Measurements from ENCODE around the gene ATP2A3. TPM values are rescaled to one million over a fixed set of nuclear protein-coding genes. Genes with fewer than 3 reads are reported as not detected.

Gene ATP2A3
- total RNA-seq = under 0.01 TPM in 2 replicates

DNA sequence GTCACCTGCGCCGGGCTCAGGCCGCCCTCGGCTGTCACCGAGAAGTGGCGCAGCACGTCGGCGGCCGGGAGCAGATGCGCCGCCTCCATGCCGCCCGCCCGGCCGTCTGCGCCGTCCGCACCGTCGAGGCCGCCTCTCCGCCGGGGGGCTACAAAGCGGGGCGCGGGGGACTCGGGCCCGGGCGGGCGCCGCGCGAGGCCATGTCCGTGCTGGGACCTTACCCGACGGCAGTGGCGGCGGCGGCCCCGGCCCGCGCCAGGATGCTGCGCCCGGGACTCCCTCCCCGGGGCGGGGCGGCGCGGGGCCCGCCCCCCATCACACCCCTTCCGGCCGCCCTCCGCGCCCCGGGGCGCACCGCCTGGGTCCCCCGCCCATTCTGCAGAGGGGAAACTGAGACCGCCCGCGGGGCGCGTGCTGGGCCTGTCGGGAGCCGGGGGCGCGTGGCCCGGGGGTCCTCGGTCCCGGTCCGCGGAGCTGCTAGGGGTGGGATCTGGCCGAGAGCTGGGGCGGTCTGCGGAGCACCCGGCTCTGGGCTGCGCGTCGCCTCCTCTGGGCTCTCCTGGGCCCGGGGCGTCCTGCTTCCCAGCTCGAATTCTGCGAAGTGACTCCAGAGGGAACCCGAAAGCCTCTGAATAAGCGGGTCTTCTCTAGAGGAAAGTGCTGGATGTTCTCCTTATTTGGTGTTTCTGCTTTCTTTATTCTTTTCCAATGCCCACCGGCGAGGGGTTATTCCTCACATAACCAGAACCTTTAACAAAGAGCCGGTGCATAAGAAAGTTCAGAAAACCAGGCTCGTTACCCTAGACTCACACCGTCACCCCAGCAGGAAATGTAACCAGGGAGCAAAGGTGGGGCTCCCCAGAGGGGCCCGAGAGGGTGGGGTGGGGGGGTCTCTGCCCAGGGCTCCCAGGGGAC is at the start of gene ATP2A3:
Gene ATP2A3 (minus strand): TSS at position 235 of the 915 bp plus-strand sequence. CDS start 146 bp downstream, at position 89.
- DNase-seq (ENCODE audit: low read depth in 2 of 2) = no peak

DNA sequence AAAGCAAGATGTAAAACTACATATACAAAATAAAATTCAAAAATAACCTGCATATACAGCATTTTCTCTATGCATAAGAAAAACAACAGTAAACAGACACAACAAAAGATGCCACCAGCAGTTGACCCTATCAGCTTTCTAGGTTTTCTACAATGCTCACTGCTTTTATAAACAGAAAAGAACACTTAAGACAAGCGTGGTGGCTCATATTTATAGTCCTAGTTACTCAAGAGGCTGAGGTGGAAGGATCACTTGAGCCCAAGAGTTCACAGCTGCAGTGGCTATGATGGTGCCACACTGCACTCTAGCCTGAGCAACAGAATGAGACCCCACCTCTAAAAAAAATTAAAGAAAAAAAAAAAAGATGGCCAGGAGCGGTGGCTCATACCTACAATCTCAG is 46.5 kb upstream of the ATP2A3 start:
- DNase-seq (ENCODE audit: low read depth in 2 of 2) = no peak

DNA sequence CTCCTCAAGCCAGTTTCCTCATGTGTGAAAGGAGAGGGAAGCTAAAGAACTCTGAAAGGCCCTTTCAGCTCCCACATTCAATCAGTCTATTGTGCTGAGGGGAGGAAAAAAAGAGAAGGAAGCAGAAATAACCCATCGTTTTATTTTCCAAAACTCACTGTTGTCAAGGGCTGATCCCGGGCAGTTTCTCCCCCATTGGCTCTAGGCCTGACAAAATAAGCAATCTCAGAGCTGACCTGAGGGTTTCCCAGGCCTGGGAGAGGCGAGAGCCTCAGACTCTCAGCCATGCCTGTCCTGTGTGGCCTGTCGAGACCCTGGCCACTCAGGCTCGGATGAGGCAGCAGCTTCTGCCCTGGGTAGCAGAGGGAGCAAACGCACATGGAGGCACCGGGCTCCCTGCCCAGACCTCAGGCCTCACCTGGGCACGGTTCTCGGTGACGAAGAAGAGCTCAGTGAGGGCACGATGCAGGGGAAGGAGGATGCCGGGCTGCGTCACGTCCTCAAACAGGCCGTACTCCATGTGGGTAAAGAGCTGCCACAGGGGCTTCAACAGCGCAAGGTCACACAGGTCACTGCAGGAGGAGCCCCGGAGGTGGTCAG is 45.0 kb upstream of the ATP2A3 start:
- no peak for DNase-seq (ENCODE audit: low read depth in 2 of 2)

DNA sequence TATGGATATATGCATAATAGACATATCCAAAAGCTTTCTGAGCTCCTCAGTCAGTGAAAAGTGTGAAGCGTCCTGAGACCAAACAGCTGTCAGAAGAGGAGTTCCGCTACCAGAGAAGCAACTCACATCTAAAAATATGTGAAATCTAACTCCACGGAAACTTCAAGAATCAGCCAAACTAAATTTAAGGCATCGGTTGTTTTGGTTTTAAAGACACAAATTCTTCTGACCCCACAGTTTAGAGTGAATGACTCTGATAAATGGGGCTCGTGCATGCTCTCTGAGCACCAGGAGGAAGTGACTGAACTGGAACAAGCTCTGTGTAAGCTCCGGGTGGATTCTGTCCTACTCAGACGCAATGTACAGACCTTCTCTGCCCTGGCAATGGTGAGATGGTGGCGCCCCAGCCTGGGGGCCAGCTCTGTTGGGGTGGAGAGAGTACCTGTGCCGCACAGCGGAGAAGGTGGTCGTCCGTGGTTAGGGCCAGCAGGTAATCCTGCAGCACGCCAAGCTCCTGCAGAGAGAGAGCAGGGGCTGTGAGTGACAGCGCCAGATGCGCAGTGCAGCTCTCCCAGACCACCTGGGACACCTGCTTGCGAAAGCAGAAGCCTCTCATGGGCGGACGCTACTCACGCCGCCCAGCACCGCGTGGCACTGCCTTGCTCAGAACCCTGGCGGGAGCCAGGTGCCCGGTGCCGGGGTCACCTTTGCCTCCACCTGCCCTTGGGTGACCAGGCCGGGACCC is 44.4 kb upstream of the ATP2A3 start:
- no peak for DNase-seq (ENCODE audit: low read depth in 2 of 2)

DNA sequence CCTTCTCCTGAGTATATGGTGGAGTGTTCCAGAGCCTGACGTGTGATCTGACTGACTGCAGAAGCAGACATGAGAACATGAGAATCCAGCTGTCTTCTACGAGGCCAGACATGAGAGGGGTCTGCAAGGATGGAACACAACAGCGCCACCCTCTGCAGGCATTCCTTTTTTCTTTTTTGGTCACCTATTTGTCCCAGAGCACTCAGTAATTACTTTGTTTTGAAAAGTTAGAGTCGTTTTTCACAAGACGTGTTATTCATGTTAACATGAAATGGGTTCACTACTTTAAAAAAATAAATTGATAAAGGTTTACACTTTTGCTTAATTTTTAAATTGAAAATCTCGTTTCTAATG is 43.8 kb upstream of the ATP2A3 start:
- DNase-seq (ENCODE audit: low read depth in 2 of 2) = no peak

DNA sequence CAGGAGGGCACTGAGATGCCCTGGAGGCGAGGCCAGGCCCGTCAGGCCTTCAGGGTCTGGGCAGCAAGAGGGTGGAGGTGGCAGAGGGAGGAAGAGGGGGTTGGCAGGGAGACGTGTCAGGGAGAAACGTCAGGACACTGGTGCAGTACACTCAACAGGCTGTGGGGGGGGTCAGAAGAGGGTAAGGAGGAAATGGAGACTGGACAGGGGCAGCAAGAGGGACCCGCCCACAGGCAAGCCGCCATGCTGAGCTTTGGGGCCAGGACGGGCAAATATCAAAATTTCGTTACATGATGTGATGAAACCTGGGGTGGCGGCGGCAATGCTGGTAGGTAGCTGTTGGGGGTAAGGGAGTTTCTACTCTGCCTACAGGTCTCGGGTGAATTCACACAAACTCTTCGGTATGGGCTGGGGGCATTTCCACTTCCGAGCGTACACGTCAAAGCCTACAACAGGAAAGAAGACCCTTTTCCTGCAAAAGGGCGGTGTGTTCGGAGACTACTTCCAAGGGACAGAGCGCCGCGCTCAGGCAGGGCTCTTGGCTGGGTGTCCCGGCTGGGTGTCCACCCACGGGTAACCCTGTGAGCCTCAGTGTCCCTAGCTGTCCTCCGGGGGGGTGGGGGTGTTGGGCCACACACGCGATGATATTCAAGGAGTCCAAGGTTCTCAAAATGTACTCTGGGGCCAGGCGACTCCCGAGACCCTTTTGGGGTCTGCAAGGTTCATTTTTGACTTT is 43.3 kb upstream of the ATP2A3 start:
- no peak for DNase-seq (ENCODE audit: low read depth in 2 of 2)

DNA sequence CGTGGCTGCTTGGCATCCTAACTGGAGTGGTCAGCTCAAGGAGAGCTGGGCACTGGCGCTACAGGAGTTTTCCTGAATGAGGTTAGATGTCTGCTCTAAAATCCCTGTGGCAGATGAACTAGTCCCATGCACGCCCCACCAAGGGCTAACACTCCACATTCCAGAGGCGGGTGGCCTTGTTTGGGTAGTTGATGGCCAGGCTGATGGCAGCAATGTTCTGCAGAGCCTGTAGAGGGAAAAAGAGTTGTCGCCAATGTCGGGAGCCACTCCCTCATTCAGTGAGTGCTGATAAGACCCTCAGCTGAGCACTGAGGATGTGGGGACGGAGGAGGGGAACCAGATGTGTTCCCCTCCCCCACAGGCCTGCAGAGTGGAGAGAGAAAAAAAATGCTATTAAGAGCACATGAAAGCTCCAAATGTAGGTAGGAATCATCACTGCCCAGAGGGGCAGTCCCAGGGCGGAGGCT is 42.5 kb upstream of the ATP2A3 start:
- DNase-seq (ENCODE audit: low read depth in 2 of 2) = no peak

DNA sequence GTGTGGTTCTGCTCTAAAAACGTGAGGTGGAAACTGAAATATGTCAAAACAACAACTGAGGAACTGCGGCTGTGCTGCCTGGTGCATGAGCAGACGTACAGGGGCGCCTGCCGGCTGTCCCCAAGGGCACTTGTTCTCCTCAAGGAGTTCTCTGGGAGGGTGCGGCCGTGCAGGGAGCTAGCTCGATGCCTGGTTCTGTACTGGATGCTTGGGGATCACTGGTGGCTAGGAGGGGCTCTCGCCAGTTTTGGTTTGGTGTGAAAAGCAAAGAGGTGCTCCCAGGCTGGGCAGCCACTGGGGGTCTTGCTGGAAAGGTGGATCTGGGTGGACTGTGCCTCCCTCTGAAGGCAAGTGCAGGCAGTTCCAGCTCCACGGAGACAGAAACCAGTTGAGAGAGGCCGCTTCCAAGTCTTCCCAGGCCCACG is 41.9 kb upstream of the ATP2A3 start:
- no peak for DNase-seq (ENCODE audit: low read depth in 2 of 2)

DNA sequence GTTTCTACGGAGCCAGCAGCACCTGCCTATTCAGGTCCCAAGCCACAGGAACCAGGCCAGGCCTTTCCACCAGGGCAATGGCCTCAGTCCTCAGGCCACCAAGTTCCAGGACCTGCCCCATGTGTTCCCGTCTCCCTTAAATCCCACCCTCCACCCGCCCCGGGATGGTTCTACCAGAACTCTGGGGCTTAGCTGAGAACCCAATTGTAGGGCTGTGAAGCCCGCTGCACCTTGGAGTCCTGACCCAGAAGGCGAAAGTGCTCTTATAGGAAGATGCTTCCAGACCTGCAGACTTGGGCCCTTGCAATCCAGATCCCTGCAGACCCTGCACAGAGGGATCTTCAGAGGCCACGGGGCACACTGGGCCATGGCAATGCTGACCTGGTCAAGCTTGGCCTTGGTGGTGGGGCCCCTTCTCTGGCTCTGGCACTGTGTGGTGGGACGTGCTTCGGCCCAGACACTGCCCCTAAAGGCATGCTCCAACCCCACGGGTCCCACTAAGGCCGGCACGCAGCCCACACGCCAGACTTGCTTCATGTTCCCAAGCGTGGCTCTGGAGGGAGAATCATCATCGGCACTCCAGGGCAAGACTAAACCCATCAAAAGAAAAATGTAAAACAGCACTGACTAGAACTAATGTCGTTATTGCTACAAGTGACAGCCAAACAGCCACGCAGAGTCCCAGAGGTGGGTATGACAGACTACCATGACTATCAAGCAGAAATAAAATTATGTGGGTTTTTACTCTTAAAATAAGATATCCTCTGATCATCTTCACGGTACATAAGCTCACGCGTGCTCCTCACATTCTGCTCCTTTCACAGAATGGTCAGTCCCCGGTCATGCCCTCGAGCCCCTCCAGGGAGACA is 41.3 kb upstream of the ATP2A3 start:
- no peak for DNase-seq (ENCODE audit: low read depth in 2 of 2)

DNA sequence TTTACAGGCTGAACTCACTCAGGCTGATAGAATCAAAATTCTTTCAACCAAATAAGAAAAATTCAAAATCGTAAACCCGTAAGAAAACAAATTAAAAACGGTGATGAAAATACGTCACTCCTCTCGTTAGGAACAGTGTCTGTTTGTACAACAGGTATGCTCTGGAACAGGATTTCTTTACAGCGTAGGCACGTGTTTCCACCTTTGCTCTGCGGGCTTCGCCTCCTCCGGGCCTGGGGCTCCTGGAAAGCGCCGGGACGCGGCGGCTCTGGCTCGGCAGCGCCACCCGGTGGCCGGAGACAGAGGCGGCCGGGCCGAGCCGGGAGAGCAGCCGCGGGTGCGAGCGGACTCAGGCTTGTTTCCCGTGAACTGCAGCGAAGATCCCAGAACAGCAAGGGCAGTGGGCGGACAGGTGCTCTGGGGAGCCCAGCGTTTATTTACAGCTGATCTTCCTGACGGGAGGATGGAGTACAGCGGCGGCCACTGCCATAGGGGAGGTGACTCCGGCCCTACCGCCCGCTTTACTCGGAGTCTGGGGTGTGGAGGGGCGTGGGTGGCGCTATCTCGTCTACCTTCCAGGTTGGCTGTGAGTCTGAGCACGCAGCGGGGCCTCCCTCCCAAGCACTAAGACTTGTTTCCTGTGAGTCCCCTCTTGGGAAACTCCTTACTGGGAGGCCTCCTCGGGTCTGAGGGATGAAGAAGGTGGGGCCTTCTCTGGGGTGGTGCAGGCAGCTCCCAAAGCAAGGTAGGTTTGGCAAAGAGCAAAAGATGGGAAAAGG is 40.5 kb upstream of the ATP2A3 start:
- DNase-seq (ENCODE audit: low read depth in 2 of 2) = peak; percentile 47 to 65

DNA sequence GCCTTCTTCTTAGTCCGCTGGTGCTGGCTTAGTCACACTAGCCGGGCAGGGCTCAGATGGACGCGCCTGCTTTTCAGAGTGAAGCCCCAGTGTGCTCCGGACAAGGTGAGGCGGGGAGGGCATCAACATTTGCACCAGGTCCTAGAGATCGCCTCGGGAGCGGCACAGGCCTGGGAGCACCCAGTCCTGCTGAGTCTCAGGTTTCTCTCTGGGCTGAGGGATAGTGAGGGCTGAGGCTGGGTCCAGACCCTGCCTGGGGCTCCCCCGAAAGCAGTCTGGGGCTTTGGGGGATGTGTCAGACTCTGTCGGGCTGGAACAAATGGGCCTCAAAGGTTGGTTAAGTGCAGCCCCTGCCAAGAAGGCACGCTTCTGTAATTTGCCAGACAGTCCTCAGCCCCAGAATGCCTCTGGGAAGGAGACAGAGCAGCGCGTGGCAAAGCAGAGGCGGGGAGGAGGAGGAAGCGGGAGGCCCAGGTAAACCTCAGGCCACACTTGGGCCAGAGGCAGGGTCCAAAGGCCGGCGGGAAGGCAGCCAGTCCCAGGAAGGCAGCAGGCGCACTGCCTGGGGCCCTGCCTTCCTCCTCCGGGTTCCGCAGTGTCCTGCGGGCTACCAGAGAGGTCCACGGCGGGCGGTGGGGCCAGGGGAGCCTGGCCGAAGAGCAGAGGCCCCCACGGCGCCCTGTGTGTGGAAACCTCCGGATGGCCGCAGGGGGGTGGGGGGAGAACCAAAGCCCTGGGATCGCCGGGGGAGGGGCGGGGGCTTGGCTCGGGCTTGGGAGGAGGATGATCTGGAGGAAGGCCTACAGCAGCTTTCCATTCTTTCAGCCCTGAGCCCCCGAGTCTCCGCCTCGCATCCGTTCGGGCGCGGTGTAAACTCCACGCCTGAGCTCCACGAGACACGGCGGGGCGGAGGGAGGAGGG is 39.5 kb upstream of the ATP2A3 start:
- no peak for DNase-seq (ENCODE audit: low read depth in 2 of 2)

DNA sequence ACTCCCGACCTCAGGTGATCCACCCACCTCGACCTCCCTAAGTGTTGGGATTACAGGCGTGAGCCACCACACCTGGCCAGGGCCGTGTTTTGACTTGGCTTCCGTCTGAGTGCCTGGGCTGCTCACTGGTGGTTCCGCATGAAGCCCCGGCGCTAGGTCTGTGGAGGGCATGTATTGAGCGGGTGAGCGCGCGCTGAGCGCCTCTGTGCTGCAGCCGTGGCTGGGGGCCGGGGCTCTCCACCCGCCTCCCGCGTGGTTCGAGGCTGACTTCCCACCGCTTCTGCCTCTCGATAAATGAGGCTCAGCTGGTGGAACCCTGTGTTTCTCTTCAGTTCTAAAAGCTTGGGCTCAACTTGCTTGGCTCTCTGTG is 38.9 kb upstream of the ATP2A3 start:
- no peak for DNase-seq (ENCODE audit: low read depth in 2 of 2)

DNA sequence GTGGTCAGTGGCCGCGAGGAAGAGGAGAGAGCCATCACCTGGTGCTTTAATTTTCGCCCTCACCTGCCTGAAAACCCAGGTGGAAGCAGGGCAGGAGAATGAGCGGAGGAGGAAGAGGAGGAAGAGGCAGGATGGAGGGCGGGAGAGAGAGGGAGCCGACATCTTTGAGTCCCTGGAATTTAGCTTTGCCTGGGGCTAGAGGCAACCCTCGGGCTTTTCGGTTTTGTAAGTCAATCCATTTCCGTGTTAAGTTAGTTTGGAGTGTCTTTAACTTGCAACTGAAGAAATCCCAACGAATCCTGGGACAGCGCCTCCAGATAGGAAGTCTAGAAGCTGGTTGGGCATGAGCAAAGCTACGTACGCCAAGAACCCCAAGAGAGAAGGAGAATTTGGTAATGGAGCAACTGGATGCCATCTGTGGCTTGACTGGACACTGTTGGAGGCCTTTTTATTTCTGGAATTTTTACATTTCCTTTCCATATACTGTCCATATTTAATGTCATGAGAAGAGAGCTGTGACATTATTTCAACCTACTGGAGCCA is 36.9 kb upstream of the ATP2A3 start:
- DNase-seq (ENCODE audit: low read depth in 2 of 2) = no peak

DNA sequence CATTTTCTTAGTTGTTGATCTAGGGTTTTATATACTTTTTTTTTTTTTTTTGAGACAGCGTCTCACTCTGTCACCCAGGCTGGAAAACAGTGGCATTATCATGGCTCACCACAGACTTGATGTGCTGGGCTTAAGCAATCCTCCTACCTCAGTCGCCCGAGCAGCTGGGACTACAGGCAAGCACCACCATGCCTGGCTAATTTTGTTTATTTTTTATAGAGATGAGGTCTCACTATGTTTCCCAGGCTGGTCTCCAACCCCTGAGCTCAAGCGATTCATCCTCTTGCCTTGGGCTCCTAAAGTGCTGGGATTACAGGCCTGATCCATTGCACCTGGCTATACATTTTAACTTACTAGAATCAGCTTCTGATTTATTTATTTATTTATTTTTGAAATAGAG is 34.2 kb upstream of the ATP2A3 start:
- DNase-seq (ENCODE audit: low read depth in 2 of 2) = no peak

DNA sequence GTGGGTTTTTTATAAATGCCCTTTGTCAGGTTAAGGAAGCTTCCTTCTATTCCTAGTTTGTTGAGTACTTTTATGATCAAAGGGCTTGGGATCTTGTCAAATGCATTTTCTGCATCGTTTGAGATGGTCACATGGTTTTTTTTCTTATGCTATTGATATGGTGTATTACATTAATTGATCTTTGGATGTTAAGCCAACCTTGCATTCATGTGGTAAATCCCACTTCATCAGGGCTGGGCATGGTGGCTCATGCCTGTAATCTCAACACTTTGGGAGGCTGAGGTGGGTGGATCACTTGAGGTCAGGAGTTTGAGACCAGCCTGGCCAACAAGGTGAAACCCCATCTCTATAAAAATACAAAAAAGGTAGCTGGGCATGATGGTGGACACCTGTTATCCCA is 30.8 kb upstream of the ATP2A3 start:
- DNase-seq (ENCODE audit: low read depth in 2 of 2) = no peak

DNA sequence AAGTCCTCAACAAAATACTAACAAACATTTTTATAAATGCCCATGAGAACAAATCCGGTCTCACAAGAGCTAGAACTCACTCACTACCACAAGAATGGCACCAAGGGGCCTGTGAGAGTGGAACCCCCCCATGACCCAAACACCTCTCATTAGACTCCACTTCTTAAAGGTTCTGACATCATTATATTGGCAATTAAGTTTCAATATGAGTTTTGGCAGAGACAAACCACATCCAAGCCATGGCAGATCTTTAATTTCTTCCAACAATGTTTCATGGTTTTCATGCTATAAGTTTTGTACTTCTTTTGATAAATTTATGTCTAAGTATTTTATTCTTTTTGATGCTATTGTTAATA is 30.0 kb upstream of the ATP2A3 start:
- DNase-seq (ENCODE audit: low read depth in 2 of 2) = no peak

DNA sequence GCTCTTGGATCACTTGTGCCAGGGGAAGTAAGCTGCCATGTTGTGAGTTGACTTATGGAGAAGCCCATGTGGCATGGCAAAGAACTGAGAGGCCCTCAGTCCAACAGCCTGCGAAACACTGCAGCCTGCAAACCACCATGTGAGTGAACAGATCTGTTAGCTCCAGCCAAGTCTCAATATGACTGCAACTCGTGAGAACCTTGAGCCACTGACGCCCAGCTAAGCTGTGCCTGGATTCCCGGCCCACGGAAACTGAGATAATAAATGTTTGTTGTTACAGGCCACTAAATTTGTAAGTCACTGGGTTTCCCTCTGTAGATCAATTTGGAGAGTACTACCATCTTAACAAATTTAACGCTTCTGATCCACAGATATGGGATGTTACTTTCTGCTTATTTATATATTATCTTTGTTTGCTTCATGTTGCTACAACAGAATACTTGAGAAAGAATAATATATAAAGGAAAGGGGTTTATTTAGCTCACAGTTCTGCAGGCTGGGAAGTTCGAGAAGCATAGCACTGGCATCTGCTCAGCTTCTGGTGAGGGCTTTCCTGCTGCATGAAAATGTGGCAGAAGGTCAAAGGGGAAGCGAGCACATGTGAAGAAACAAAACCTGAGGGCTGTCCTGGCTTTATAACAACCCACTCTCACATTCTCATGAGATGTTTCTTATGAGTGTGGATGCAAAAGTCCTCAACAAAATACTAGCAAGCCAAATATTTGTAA is 29.4 kb upstream of the ATP2A3 start:
- no peak for DNase-seq (ENCODE audit: low read depth in 2 of 2)

DNA sequence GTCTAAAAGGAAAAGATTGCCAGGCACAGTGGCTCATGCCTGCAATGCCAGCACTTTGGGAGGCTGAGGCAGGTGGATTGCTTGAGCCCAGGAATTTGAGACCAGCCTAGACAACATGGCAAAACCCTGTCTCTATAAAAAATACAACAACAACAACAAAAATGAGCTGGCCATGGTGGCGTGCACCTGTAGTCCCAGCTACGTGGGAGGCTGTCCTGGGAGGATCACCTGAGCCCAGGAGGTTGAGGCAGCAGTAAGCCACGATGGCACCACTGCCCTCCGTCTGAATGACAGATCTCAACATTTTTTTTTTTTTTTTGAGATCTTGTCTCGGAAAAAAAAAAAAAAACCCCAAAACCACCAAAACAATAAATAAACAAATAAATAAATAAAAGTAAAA is 28.1 kb upstream of the ATP2A3 start:
- no peak for DNase-seq (ENCODE audit: low read depth in 2 of 2)
